ENCODE data around the gene ULK1. TPM values are rescaled to one million over a fixed set of nuclear protein-coding genes. Genes with fewer than 3 reads are reported as not detected.

ULK1 gene
- polyA plus RNA-seq, 3 donors, result 1.0 to 75.1 (median 1.3) TPM

DNA sequence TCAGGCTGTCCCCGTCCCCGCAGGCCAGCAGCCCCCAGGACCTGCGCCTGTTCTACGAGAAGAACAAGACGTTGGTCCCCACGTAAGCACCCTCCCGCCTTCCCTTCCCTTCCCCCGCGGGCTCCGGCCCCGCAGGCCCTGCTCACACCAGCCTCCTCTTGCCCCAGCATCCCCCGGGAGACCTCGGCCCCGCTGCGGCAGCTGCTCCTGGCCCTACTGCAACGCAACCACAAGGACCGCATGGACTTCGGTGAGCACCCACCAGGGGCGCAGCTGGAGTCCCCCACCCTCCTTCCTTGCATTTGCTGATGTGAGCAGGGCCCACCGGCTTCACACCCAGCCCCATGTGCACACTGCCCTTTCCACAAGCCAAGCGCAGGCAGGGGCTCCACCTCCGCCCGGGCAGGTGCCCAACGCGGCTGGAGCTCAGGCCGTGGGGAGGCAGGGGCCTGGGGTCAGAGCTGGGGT is 15.4 kb downstream of the ULK1 start:
- H3K27me3 Mint-ChIP-seq (ENCODE audit: low read depth in 3 of 3), result peaks cover 0 to 4% (median 0%) of the 10 kb centered on the region in 3 donors
- no peaks in the 10 kb centered on the region for H3K9me3 Mint-ChIP-seq
- Histone ChIP-seq H3K4me1 (ENCODE audit: control insufficient read depth in 1 of 2, insufficient read depth in 2 of 2, low read length in 2 of 2) (no peaks in the 10 kb centered on the region), H3K4me3 (replicated peaks in 1 of 3; ENCODE audit: low read depth in 2 of 3, low read length in 3 of 3) (no peak overlapping the region), H3K9me3 (replicated peaks in 1 of 2; ENCODE audit: control insufficient read depth in 1 of 2, insufficient read depth in 1 of 2, low read length in 2 of 2) (no peaks in the 10 kb centered on the region), H3K79me2 (ENCODE audit: insufficient read depth, low read length) (peaks cover 6% of the 10 kb centered on the region), H2AFZ (ENCODE audit: insufficient read depth, low read depth, low read length, poor library complexity, severe bottlenecking) (no peak overlapping the region), H3K36me3 (replicated peaks in 1 of 2; ENCODE audit: control insufficient read depth in 1 of 2, insufficient read depth in 2 of 2, low read length in 2 of 2) (peaks cover 68 to 92% of the 10 kb centered on the region in 2 donors), H4K20me1 (ENCODE audit: insufficient read depth, low read length) (peaks cover 96% of the 10 kb centered on the region), H3K27ac (ENCODE audit: low read depth in 1 of 2, low read length in 2 of 2) (no peak overlapping the region), H3K27me3 (ENCODE audit: control insufficient read depth in 2 of 2, insufficient read depth in 2 of 2, low read length in 2 of 2) (no peaks in the 10 kb centered on the region), H3K9ac (ENCODE audit: insufficient read depth, low read length, poor library complexity, severe bottlenecking) (no peak overlapping the region), H3K4me2 (replicated peaks; ENCODE audit: extremely low read depth, low read length, poor library complexity, severe bottlenecking) (no peak overlapping the region)
- intact Hi-C loops (cut with micrococcal nuclease), result no loop called here
- 99% methylated on average over 20 of the region's 26 CpGs for WGBS (ENCODE audit: insufficient coverage)
- peaks cover 49 to 86% of the 10 kb centered on the region in 2 donors for H3K36me3 Mint-ChIP-seq
- H3K27ac Mint-ChIP-seq, result no peak overlapping the region
- no peak for DNase-seq
- H3K4me3 Mint-ChIP-seq, result no peak overlapping the region
- H3K4me1 Mint-ChIP-seq, result no peaks in the 10 kb centered on the region
- TF ChIP-seq, protein P1, sequence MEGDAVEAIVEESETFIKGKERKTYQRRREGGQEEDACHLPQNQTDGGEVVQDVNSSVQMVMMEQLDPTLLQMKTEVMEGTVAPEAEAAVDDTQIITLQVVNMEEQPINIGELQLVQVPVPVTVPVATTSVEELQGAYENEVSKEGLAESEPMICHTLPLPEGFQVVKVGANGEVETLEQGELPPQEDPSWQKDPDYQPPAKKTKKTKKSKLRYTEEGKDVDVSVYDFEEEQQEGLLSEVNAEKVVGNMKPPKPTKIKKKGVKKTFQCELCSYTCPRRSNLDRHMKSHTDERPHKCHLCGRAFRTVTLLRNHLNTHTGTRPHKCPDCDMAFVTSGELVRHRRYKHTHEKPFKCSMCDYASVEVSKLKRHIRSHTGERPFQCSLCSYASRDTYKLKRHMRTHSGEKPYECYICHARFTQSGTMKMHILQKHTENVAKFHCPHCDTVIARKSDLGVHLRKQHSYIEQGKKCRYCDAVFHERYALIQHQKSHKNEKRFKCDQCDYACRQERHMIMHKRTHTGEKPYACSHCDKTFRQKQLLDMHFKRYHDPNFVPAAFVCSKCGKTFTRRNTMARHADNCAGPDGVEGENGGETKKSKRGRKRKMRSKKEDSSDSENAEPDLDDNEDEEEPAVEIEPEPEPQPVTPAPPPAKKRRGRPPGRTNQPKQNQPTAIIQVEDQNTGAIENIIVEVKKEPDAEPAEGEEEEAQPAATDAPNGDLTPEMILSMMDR (IDR thresholded peaks at IDR 0.05), result no peak

DNA sequence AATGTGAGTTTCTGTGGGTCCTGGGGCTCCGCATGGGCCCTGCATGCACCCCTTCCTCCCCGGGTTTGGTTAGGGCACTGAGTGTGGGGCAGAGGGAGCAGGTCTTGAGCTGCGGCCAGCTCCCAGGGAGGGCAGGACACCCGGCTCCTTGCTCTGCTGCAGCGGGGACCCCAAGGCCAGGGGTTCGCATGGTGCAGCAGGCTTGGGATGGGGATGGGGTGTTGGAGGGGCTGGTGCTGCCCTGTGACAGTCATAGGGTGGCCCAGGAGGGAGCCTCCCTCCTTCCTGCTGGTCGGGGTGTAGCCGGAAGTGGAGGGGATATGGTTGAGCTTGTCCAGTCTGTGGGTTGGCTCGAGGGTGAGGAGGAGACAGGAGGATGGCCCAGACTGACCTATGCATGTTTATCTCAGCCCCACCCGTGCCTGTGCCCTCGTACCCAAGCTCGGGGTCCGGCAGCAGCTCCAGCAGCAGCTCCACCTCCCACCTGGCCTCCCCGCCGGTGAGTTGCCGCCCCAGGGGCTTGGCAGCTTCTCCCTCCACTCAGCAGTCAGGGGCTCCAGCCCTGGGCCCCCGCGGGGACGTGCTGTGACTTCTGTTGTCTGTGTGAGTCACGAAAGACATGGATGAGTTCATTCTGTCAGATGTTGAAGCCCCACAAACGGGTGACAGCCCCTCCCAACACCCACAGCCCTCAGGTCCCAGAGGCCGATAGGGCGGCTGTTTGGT is 16.0 kb downstream of the ULK1 start:
- no peak overlapping the region for H3K9ac ChIP-seq (ENCODE audit: insufficient read depth, low read length, poor library complexity, severe bottlenecking)
- Mint-ChIP-seq H3K36me3 (peaks cover 56 to 90% of the 10 kb centered on the region in 2 donors), H3K4me1 (no peaks in the 10 kb centered on the region), H3K27ac (peak overlapping the region in 1 of 7 donors; percentile 55), H3K9me3 (no peaks in the 10 kb centered on the region), H3K27me3 (ENCODE audit: low read depth in 3 of 3) (peaks cover 0 to 4% (median 0%) of the 10 kb centered on the region in 3 donors), H3K4me3 (no peak overlapping the region)
- no peak overlapping the region for H3K4me2 ChIP-seq (replicated peaks; ENCODE audit: extremely low read depth, low read length, poor library complexity, severe bottlenecking)
- peaks cover 75 to 92% of the 10 kb centered on the region in 2 donors for H3K36me3 ChIP-seq (replicated peaks in 1 of 2; ENCODE audit: control insufficient read depth in 1 of 2, insufficient read depth in 2 of 2, low read length in 2 of 2)
- H3K9me3 ChIP-seq (replicated peaks in 1 of 2; ENCODE audit: control insufficient read depth in 1 of 2, insufficient read depth in 1 of 2, low read length in 2 of 2), result no peaks in the 10 kb centered on the region
- H3K27me3 ChIP-seq (ENCODE audit: control insufficient read depth in 2 of 2, insufficient read depth in 2 of 2, low read length in 2 of 2), result no peaks in the 10 kb centered on the region
- no peak overlapping the region for H2AFZ ChIP-seq (ENCODE audit: insufficient read depth, low read depth, low read length, poor library complexity, severe bottlenecking)
- H3K4me3 ChIP-seq (replicated peaks in 1 of 3; ENCODE audit: low read depth in 2 of 3, low read length in 3 of 3), result no peak overlapping the region
- H3K27ac ChIP-seq (ENCODE audit: low read depth in 1 of 2, low read length in 2 of 2), result no peak overlapping the region
- no peaks in the 10 kb centered on the region for H3K4me1 ChIP-seq (ENCODE audit: control insufficient read depth in 1 of 2, insufficient read depth in 2 of 2, low read length in 2 of 2)
- intact Hi-C loops (cut with micrococcal nuclease), result no loop called here
- peaks cover 2% of the 10 kb centered on the region for H3K79me2 ChIP-seq (ENCODE audit: insufficient read depth, low read length)
- peaks cover 96% of the 10 kb centered on the region for H4K20me1 ChIP-seq (ENCODE audit: insufficient read depth, low read length)
- DNase-seq, result no peak
- TF ChIP-seq, protein P1 (IDR thresholded peaks at IDR 0.05), result no peak
- 98% methylated on average over 16 of the region's 23 CpGs for WGBS (ENCODE audit: insufficient coverage)

Measured in CD14-positive monocyte (primary cell).